H9 (cell line): Measurements from ENCODE around the gene CD2BP2. TPM values are rescaled to one million over a fixed set of nuclear protein-coding genes. Genes with fewer than 3 reads are reported as not detected.

Experiments
- DNase-seq: peaks from one replicate; pipeline ENCODE4 v3.0.0-alpha.2; 2017
- H2AFZ ChIP-seq: one replicate; pipeline ENCODE4 v1.6.1; 2013; ENCODE audit warnings: mild to moderate bottlenecking, low read length, control low read depth, moderate library complexity
- H2AK5ac ChIP-seq: 2 replicates; pipeline ENCODE4 v1.6.1; 2013; ENCODE audit warnings: low read length, control low read depth, mixed read lengths; ENCODE audit not compliant: insufficient read length
- H2BK120ac ChIP-seq: one replicate; pipeline ENCODE4 v1.6.1; 2013; ENCODE audit warnings: low read depth, mild to moderate bottlenecking, low read length, control low read depth, inconsistent platforms; ENCODE audit not compliant: poor library complexity, severe bottlenecking
- H2BK12ac ChIP-seq: 2 replicates; pipeline ENCODE4 v1.6.1; 2013; ENCODE audit warnings: low read length, control low read depth, mixed read lengths, low read depth; ENCODE audit not compliant: insufficient read length
- H2BK15ac ChIP-seq: 2 replicates; pipeline ENCODE4 v1.6.1; 2013; ENCODE audit warnings: low read depth, low read length, control low read depth
- H2BK20ac ChIP-seq: one replicate; pipeline ENCODE4 v1.6.1; 2013; ENCODE audit warnings: low read depth, mild to moderate bottlenecking, low read length, control low read depth, inconsistent platforms; ENCODE audit not compliant: poor library complexity, severe bottlenecking
- H2BK5ac ChIP-seq: 2 replicates; pipeline ENCODE4 v1.6.1; 2013; ENCODE audit warnings: low read length, control low read depth, mixed read lengths; ENCODE audit not compliant: insufficient read length
- H3K14ac ChIP-seq: 2 replicates; pipeline ENCODE4 v1.6.1; 2013; ENCODE audit warnings: low read length, control low read depth; ENCODE audit not compliant: insufficient read depth
- H3K18ac ChIP-seq: 2 replicates; pipeline ENCODE4 v1.6.1; 2013; ENCODE audit warnings: low read depth, mild to moderate bottlenecking, mixed read lengths, low read length, control low read depth; ENCODE audit not compliant: insufficient read length
- H3K23ac ChIP-seq: 2 replicates; pipeline ENCODE4 v1.6.1; 2013; ENCODE audit warnings: low read length, control low read depth, mixed read lengths, low read depth; ENCODE audit not compliant: insufficient read length
- H3K23me2 ChIP-seq: 2 replicates; pipeline ENCODE4 v1.6.1; 2013; ENCODE audit warnings: low read depth, mild to moderate bottlenecking, mixed read lengths, low read length, control low read depth; ENCODE audit not compliant: insufficient read length, poor library complexity, severe bottlenecking
- H3K27ac ChIP-seq: 2 replicates; pipeline ENCODE4 v1.5.1; 2013; ENCODE audit warnings: low read length, control low read depth, mixed read lengths, low read depth; ENCODE audit not compliant: insufficient read length
- H3K27me3 ChIP-seq: 2 replicates; pipeline ENCODE4 v1.6.1; 2013; ENCODE audit warnings: low read length, control low read depth, inconsistent platforms; ENCODE audit not compliant: insufficient read depth
- H3K4ac ChIP-seq: 2 replicates; pipeline ENCODE4 v1.6.1; 2013; ENCODE audit warnings: low read depth, mild to moderate bottlenecking, control low read depth, inconsistent platforms, low read length, moderate library complexity
- H3K4me1 ChIP-seq: 2 replicates; pipeline ENCODE4 v1.6.1; 2013; ENCODE audit warnings: low read length, control low read depth, inconsistent platforms; ENCODE audit not compliant: insufficient read depth
- H3K4me2 ChIP-seq: 2 replicates; pipeline ENCODE4 v1.6.1; 2013; ENCODE audit warnings: low read length, control low read depth, mixed read lengths; ENCODE audit not compliant: insufficient read length, insufficient read depth
- H3K56ac ChIP-seq: 2 replicates; pipeline ENCODE4 v1.6.1; 2013; ENCODE audit warnings: low read depth, mild to moderate bottlenecking, mixed read lengths, low read length, control low read depth; ENCODE audit not compliant: insufficient read length
- H3K79me1 ChIP-seq: 2 replicates; pipeline ENCODE4 v1.6.1; 2013; ENCODE audit warnings: low read depth, mild to moderate bottlenecking, moderate library complexity, low read length, control low read depth, inconsistent platforms; ENCODE audit not compliant: insufficient read depth, poor library complexity, severe bottlenecking
- H3K79me2 ChIP-seq: 2 replicates; pipeline ENCODE4 v1.6.1; 2013; ENCODE audit warnings: low read length, control low read depth, inconsistent platforms; ENCODE audit not compliant: insufficient read depth
- H3K9ac ChIP-seq: 2 replicates; pipeline ENCODE4 v1.6.1; 2013; ENCODE audit warnings: low read length, control low read depth, mixed read lengths; ENCODE audit not compliant: insufficient read length; ENCODE audit errors: extremely low read depth
- H3K9me3 ChIP-seq: one replicate; pipeline ENCODE4 v1.6.1; 2013; ENCODE audit warnings: low read depth, low read length, inconsistent platforms; ENCODE audit not compliant: control insufficient read depth
- H3T11ph ChIP-seq: one replicate; pipeline ENCODE4 v1.6.1; 2013; ENCODE audit warnings: mild to moderate bottlenecking, low read length, control low read depth, inconsistent platforms
- H4K20me1 ChIP-seq: one replicate; pipeline ENCODE4 v1.6.1; 2013; ENCODE audit not compliant: control insufficient read depth, insufficient read length, insufficient read depth
- H4K5ac ChIP-seq: 2 replicates; pipeline ENCODE4 v1.6.1; 2013; ENCODE audit warnings: low read depth, mild to moderate bottlenecking, mixed read lengths, low read length, control low read depth; ENCODE audit not compliant: insufficient read length
- H4K8ac ChIP-seq: replicated peaks from 2 replicates; pipeline ENCODE4 v1.6.1; 2013; ENCODE audit warnings: low read length, control low read depth, mixed read lengths, low read depth; ENCODE audit not compliant: insufficient read length
- H4K91ac ChIP-seq: 2 replicates; pipeline ENCODE4 v1.6.1; 2013; ENCODE audit warnings: low read depth, mild to moderate bottlenecking, moderate library complexity, mixed read lengths, low read length, control low read depth; ENCODE audit not compliant: insufficient read length
- H3K27ac Mint-ChIP-seq, 3 experiments: 2 replicates in 2 of 3; 3 replicates in 1 of 3; pipeline ENCODE4 v1.8.0; 2020 to 2021; ENCODE audit warnings: mixed read lengths in 3 of 3, mild to moderate bottlenecking in 1 of 3, moderate library complexity in 1 of 3
- H3K27me3 Mint-ChIP-seq: 2 replicates; pipeline ENCODE4 v1.8.0; 2021; ENCODE audit warnings: low read depth, mild to moderate bottlenecking, moderate library complexity, mixed read lengths
- H3K36me3 Mint-ChIP-seq, 3 experiments: 2 replicates in 2 of 3; 3 replicates in 1 of 3; pipeline ENCODE4 v1.8.0; 2020 to 2021; ENCODE audit warnings: low read depth in 3 of 3, mixed read lengths in 3 of 3; ENCODE audit not compliant: insufficient read depth in 1 of 3
- H3K4me1 Mint-ChIP-seq, 2 experiments: 2 replicates each; pipeline ENCODE4 v1.8.0; 2020; ENCODE audit warnings: mixed read lengths in 2 of 2
- H3K4me3 Mint-ChIP-seq, 2 experiments: 2 replicates in 1 of 2; 3 replicates in 1 of 2; pipeline ENCODE4 v1.8.0; 2020 to 2021; ENCODE audit warnings: mild to moderate bottlenecking in 2 of 2, mixed read lengths in 2 of 2, moderate library complexity in 1 of 2
- H3K9me3 Mint-ChIP-seq, 2 experiments: 2 replicates in 1 of 2; 3 replicates in 1 of 2; pipeline ENCODE4 v1.8.0; 2020; ENCODE audit warnings: mild to moderate bottlenecking in 2 of 2, mixed read lengths in 2 of 2, moderate library complexity in 1 of 2
- CTCF ChIP-seq: fragments of 200-600 bp; sonication (generic); conservative IDR thresholded peaks from 3 replicates; pipeline ENCODE4 v1.8.0; 2021; ENCODE audit warnings: antibody characterized with exemption, mild to moderate bottlenecking
- WGBS: extraction: QIAGEN DNeasy Blood & Tissue Kit; methylation state at CpG from one replicate; pipeline ENCODE4 v1.1.7; 2013; ENCODE audit warnings: missing lambda C conversion rate, low lambda C conversion rate, mixed read lengths; ENCODE audit not compliant: insufficient read length; ENCODE audit errors: extremely low coverage; 5-methylcytosine and 5-hydroxymethylcytosine counted together
- total RNA-seq: library from RNA; stranded (reverse); gene quantifications from 2 replicates; pipeline ENCODE4 v1.2.1, GENCODE V29; 2021

Gene CD2BP2
- total RNA-seq, 1 experiment from 2014 or later: 90.1 TPM

GRCh38 chr16:30361180-30361579, 6.1 kb upstream of the CD2BP2 start:
- WGBS: no CpG with 5 or more reads among the region's 7 CpGs
- Histone ChIP-seq H3K9ac (no peak overlapping the region), H2BK12ac (no peak overlapping the region), H4K5ac (no peak overlapping the region), H3K4me1 (no peaks in the 10 kb centered on the region), H4K8ac (no peak overlapping the region), H3K23ac (no peak overlapping the region), H3K4me2 (no peak overlapping the region), H4K91ac (no peak overlapping the region), H2BK120ac (no peak overlapping the region), H3K27ac (no peak overlapping the region), H3T11ph (no peak overlapping the region), H3K14ac (no peak overlapping the region), H2AFZ (no peak overlapping the region), H4K20me1 (no peaks in the 10 kb centered on the region), H2BK15ac (no peak overlapping the region), H2BK20ac (no peak overlapping the region), H3K27me3 (no peaks in the 10 kb centered on the region), H3K23me2 (no peaks in the 10 kb centered on the region), H3K56ac (no peak overlapping the region), H3K79me2 (no peaks in the 10 kb centered on the region), H2BK5ac (no peak overlapping the region), H3K4ac (no peak overlapping the region), H3K79me1 (no peaks in the 10 kb centered on the region), H3K9me3 (no peaks in the 10 kb centered on the region), H3K18ac (no peak overlapping the region), H2AK5ac (no peak overlapping the region)
- no peak for TF ChIP-seq CTCF
- H3K4me1 Mint-ChIP-seq: peaks cover 13 to 24% of the 10 kb centered on the region in 2 experiments
- peaks cover 16 to 55% (median 46%) of the 10 kb centered on the region in 3 experiments for H3K36me3 Mint-ChIP-seq
- DNase-seq: no peak
- H3K27me3 Mint-ChIP-seq: no peaks in the 10 kb centered on the region
- peak overlapping the region in 2 of 3 experiments; percentile 7 to 77; a peak in 2 of 7 replicates for H3K27ac Mint-ChIP-seq
- H3K4me3 Mint-ChIP-seq: no peak overlapping the region
- 0 out of 5 replicates have a peak, but pooled peaks cover 0 to 2% of the 10 kb centered on the region in 2 experiments for H3K9me3 Mint-ChIP-seq
